MV-4-11 (cell line): ENCODE data around the gene LIMD2.

Experiments
- DNase-seq: peaks from one replicate; lab custom pipeline; 2025; lab: John Stamatoyannopoulos, UW

Gene LIMD2

DNA sequence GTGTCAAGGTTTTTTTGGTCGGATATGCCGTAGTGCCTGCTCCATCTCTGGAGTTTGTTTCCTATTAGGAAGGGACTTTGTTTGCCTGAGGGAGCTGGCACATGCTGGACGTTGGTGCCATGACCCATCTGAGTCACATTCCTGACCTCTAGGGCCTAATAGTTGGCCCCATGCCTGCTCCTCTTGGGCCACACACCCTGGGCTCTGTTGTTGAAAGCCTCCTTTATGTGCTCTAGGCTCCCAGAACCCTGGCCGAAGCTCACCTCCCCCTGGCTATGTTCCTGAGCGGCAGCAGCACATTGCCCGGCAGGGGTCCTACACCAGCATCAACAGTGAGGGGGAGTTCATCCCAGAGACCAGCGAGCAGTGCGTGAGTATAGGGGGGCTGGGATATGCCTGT, 18.4 kb downstream of the LIMD2 start:
- no peak for DNase-seq

DNA sequence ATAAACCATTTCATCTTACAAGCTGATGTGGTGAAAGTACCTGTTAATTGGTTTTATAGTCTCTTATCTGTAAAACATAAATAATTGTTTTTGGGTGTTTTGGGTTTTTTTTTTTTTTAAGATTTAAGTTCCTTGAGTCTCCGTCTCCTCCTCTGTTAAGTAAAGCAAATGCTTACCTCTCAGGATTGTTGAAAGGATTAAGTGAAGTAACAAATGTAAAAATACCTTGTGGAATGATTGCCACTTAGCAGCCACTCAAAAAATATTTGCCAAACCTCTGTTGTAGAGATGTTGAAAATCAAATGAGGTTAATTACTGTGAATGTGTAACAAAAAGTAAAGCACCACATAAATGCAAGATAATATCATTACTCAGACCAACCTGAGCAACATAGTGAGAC, 19.2 kb downstream of the LIMD2 start:
- no peak for DNase-seq

DNA sequence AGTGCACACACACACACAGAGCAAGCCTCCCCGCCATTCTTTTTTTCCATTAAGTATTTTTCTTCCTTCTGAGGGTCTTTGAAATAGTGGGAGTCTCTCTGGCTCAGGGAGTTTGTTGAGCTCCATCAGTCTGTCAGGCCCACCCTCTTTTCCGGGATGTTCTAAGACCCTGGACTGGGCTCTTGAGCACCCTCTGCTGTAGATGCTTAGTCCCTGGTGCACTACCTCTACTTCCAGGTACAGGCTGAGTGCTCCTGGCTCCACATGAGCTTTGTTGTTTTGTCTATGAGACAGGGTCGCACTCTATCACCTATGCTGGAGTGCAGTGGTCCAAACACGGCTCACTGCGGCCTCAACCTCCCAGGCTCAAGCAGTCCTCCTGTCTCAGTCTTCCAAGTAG, 20.7 kb downstream of the LIMD2 start:
- no peak for DNase-seq

DNA sequence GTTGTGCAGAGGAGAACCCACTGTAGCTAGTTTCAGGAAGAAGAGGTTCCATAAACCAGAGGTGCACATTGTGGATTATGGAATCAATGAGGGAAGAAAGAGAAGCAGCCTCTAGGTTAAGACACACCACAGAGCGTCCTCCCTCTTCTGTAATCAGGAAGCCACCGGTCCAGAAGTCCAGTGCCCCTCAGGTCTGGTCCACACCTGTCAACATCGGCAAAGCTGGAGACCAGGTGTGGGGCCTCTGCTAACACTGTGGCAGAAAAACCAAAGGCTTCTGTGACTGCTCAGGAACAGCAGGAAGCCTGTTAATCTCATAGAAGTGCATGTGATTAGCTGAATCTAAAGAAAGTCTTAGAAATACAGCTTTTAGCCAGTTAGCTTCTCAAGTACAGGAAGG, 23.3 kb downstream of the LIMD2 start:
- DNase-seq: no peak

DNA sequence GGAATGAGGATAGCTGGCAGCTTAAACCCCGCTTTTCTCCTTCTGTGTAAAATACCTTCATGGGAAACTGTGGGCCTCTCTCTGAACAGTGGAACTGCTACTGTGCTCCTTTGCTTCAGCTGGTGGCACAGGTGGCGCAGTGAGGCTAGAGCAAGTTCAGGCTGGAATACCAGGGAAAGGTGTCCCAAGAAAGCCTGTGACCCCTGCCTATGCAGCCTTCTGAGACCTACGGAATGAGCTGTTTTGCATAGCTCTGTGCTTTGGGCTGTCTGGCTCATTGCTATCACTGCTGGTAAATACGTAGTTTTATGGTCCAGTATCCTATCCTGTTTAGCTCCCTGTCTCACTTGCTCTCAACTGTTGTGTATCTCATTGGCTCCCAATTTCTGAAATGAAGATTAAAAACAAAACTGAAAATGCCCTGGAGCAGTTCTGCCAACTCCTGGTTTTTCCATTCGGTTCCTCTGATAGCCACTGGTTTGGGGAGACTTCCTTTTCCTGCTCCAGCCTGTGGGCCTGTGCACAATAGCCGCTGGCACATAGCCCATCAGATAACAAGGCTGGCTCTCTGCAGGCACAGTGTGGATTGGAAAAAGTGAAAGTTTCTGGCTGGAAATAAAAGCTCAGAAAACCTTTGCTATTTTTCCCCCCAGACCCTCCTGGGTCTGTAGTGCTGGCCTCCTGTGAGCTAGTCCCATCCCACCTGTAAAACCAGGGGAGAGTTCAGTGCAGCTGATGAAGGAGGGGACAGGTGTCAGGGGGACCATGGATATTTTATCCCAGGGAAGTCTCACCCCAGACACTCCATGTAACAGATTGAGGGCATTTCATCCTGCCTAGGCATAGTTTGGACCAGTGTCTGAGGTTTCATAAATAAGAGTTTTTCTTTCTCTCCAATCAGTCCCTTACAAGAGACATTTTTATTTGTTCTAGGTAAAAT, 24.0 kb downstream of the LIMD2 start:
- DNase-seq: no peak

DNA sequence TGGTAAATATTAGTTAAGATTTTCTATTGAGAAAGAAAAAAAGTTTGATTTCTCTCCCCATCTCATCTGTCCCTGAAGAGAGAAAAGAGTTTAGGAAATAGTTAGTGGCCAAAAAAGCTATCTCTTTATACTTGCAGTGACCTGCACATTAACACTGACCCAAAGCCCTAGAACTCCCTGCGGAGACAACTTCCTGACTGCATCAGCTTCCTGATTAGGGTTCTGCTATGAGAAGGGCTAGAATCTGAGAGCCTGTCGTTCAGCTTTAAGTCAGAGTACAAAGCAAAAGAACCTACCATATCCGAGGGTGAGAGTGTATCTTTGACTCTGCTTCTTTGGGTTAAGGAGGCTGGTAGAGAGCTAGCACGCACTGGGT, 24.7 kb downstream of the LIMD2 start:
- DNase-seq: no peak

DNA sequence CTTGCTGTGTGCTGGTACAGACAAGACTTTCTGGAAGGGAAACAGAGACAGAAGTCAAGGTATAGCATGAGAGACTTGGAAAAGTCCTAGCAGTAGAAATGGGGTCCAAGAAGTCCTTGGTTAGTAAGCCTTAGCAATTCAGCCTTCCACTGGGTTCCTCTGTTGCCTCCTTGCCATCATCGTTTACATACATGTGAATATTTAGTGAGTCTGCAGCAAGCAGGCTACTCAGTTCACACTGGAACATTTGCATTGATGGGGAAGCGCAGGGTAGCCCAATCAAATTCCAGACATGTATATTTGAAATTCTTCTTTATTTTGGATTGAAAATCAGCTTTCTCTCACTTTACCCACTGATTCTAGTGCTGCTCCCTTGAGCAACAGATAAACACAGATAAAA, 27.1 kb downstream of the LIMD2 start:
- DNase-seq: no peak

DNA sequence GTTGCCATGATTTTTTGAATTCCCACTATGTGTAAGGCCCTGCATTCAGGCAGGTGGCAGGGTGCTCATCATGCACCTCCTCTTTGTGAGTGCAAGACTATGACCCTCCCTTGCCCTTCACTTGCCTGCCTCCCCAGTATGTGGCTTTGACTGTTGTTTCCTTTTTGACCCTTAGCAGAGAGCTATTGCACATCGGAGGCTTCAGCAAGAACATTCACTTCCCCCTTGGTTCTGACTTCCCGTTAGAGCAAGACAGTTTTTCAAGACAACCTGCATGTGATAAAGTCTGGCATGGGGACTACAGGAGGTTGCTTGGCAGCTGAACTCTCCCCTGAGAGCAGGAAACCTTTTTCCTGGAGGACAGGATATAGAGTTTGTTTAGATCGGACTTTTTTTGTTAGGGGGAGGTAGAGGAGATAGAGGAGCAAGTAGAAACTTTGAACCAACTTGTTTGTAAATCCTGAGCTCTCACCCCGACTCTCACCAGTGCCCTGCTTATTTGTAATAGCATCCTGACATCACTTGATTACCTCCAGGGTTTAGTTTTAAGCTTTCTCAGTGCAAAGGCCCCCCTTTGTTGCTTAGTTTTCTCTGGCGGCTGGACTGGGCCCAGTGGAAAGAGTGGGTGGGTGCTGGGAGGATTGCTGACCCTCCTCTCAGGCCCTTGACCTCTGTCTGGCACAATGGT, 34.3 kb downstream of the LIMD2 start:
- peak; percentile 97 for DNase-seq

DNA sequence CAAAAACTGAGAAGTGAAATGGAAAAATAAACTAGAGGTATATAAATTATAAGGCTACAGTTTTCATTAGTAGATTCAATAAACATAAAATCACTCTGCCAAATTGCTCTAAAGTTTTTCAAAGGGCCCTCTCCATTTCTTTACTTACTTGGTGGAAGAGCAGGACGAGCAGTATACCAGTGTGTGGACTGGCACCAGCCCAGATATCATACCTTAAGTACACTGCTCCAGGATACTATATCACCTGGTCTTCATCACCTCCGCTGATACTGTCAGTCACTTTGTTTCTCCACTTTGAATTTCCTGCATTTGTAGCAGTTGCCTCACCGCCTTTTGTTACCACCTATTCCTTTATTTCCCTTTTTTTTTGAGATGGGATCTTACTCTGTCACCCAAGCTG, 40.1 kb downstream of the LIMD2 start:
- DNase-seq: no peak

DNA sequence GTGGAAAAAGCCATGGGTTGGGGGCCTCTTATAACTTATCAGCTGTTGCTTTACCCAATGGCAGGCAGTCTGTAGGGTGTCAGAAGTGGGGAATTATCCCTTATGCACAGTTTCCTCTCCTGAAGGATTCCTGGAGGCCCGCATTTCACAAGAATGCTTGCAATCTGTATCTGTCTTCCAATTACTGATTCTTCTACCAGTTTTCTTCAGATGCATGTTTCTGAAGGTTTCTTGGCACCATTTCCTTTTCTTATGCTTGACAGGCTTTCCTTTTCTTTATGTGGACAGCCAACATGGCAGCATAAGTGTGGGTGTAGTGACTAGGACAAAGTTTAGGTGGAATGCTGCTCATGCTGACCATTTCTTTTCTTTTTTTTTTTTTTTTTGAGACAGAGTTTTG, 41.6 kb downstream of the LIMD2 start:
- DNase-seq: no peak

DNA sequence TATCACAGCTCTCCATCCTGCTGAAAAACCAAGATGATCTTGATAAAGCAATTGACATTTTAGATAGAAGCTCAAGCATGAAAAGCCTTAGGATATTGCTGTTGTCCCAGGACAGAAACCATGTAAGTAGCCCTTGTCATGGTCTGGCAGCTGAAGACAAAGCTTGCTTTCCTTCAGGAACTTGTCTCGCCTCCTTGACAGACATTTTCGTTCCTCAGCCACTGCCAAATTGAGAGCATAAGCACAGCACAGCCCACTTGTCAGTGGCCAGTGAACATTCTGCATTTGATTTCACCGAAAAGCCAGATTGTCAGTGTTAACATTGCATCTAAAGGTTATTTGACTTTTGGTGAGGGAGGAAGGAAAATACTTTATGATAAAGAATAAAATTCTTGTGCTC, 42.1 kb downstream of the LIMD2 start:
- no peak for DNase-seq

DNA sequence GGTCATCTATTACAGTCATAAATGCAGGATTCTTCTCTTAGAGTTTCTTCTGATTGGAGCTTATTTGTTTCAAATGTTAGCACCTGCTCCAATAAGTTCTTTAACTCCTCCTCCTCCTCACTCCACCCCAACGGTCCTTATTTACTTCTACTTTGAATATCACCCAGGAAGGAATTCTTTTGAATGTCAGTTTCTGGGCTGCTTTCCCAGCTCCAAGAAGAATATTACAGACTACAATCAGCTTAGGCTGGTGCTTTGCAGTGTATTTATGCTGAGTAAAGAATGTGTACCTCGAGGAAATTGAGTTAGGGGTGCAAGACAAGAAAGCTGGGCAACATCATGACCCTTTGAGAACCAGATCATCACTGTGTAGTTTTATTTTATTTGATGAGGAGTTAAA, 46.9 kb downstream of the LIMD2 start:
- DNase-seq: no peak

DNA sequence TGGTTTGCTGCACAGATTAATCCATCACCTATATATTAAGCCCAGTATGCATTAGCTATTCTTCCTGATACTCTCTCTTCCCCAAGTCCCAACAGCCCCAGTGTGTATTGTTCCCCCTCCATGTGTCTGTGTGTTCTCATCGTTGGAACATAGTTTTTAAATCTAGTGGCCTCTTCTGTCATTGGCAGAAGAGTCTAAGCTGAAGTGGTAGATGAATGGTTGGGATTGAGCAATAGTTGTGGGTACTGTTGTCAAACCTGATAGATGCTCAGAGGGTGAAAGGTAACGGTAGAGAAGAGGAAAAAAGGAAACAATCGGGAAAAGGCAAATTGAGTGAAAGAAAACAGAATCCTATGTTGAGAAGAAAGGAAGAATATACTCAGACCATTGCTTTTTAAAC, 47.8 kb downstream of the LIMD2 start:
- DNase-seq: peak; percentile 59

DNA sequence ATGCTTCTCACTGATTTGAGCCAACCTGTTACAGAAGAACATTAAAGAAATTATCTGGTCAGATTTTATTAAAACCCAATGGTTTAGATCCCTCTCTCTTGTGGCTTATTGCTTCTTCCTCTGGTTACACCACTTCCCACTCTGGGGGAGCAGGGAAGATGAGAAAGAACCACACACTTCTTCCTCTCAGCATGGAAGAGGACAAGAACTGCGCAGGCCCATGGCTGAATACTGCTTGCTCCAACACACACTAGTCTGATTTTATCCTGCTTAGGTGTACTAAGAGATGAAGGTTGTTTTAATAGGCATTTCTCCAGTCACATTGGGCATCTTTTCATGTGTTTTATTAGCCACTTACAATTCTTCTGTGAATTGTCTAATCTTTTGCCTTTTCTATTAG, 50.1 kb downstream of the LIMD2 start:
- DNase-seq: peak; percentile 79

DNA sequence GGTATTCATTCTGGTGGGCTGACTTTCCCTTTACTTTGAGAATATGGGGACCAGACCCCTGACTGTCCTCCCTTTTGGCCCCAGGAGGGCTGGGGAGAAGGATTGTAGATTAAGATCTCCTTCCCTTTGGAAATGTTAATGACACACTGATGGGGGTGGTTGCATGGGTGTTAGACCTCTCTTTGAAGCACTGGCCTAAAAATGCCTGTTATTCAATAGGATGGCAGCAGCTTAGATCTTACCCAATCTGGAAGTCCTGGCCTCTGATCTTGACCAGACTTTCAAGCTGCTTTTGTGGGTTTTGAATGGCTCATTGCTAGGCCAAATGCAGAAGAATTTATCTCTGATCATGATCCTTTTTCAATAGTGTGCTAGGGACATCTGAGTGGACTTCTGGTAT, 52.0 kb downstream of the LIMD2 start:
- DNase-seq: peak; percentile 25

DNA sequence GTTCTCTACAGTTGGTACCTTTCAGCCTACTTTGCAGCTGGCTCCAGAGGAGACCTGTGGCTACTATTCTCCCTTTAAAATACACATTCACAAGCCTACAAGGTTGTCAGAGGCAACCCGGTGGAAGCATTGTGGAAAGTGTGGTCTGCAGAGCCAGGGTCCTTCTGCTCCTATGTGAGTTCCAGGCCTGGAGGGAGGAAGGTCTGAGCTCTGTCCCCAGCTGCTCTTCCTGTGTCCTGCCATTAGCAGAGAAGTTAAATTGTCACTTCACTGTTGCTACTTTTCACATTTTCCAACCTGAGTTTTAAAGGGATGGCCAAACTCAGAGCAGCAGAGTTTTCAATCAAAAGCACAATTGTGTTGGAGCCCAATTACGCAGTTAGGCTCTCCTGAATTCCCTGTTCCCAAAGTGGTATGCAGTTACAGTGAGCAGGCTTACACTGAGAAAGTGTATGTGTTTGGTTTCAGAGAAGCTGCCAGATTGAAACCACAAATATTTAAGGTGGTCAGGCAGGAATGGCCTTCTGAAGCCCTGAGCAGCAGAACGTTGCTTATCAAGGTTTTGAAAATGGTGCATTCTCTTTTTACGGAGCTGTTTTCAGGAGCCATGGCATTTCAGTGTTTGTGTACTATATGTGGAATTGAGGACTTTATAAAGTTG, 52.7 kb downstream of the LIMD2 start:
- DNase-seq: no peak

DNA sequence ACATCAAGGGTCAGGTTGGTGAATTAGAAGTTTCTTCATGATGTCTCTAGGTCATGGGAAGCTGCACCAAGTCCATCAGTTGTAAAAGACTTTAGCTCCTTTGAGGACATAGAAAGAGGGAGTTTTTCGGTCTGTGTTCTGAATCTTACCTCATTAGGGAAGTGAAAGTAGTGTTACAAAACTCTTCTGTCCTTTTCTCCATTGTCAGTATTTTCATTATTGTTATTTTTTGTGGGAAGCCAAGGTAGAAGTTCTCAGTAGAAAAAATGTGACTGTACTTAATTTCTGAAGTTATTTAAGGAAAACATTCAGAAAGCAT, 53.5 kb downstream of the LIMD2 start:
- DNase-seq: peak; percentile 93
